Vagina (tissue), 2 donors: Measurements from ENCODE around the gene HOXA5.

Experiments
- POLR2A ChIP-seq, 2 donors: fragments of 450-650 bp; IDR thresholded peaks; one replicate each; pipeline ENCODE4 v1.6.1; 2017; ENCODE audit warnings: antibody characterized with exemption in 2 of 2, mild to moderate bottlenecking in 2 of 2, moderate library complexity in 2 of 2
- POLR2AphosphoS5 ChIP-seq, 2 donors: sonication (generic); formaldehyde crosslinking; IDR thresholded peaks; one replicate each; pipeline ENCODE4 v1.9.0; 2017; ENCODE audit warnings: antibody characterized with exemption in 2 of 2, mild to moderate bottlenecking in 2 of 2, low read depth in 1 of 2; ENCODE audit not compliant: insufficient read depth in 1 of 2
- TF ChIP-seq, protein P1 (sequence below), 3 experiments: fragments of 450-650 bp in 2 of 3; fragments of 200-600 bp in 1 of 3; sonication (generic) in 1 of 3; IDR thresholded peaks; one replicate each; pipeline ENCODE4 v1.5.1; 2017 to 2019; ENCODE audit warnings: antibody characterized with exemption in 3 of 3, mild to moderate bottlenecking in 2 of 3, moderate library complexity in 2 of 3

- TF ChIP-seq, protein P1, sequence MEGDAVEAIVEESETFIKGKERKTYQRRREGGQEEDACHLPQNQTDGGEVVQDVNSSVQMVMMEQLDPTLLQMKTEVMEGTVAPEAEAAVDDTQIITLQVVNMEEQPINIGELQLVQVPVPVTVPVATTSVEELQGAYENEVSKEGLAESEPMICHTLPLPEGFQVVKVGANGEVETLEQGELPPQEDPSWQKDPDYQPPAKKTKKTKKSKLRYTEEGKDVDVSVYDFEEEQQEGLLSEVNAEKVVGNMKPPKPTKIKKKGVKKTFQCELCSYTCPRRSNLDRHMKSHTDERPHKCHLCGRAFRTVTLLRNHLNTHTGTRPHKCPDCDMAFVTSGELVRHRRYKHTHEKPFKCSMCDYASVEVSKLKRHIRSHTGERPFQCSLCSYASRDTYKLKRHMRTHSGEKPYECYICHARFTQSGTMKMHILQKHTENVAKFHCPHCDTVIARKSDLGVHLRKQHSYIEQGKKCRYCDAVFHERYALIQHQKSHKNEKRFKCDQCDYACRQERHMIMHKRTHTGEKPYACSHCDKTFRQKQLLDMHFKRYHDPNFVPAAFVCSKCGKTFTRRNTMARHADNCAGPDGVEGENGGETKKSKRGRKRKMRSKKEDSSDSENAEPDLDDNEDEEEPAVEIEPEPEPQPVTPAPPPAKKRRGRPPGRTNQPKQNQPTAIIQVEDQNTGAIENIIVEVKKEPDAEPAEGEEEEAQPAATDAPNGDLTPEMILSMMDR (IDR thresholded peaks at IDR 0.05): no peak
- TF ChIP-seq POLR2A (IDR thresholded peaks at IDR 0.05) (no peak), POLR2AphosphoS5 (IDR thresholded peaks at IDR 0.05; ENCODE audit: insufficient read depth in 1 of 2, low read depth in 1 of 2) (no peak)
Observed at GRCh38 chr7:27156916-27157701, 13.6 kb upstream of the HOXA5 start.
